Right renal cortex interstitium (tissue), 3 donors: ENCODE measurements around the gene IL36G. TPM values are rescaled to one million over a fixed set of nuclear protein-coding genes. Genes with fewer than 3 reads are reported as not detected.
"Not testable (repeated sequence)": the region's sequence is repeated elsewhere in the genome, so short reads cannot be mapped to it uniquely, and the experiment has no call there.

Experiments used
- DNase-seq, 3 donors: peaks; one replicate each; pipeline ENCODE4 v3.0.0-alpha.2; 2013; ENCODE audit warnings: low read depth in 3 of 3, low spot score in 2 of 3
- polyA plus RNA-seq, 3 donors: library from polyadenylated mRNA; unstranded; fragments of 120-200 nt; gene quantifications; one replicate each; pipeline ENCODE4 v1.2.1, GENCODE V29; 2013; ENCODE audit not compliant: insufficient read length in 3 of 3

The IL36G gene
- under 1 TPM in 1 of 3 donors, not detected in 2; 0.21 TPM for polyA plus RNA-seq

- DNase-seq, result no peak
Observed at GRCh38 chr2:112977559-112978056, at the start of gene IL36G. TSS of gene IL36G (plus strand) at chr2:112978006. CDS start at chr2:112978639, 633 bp downstream.

DNA sequence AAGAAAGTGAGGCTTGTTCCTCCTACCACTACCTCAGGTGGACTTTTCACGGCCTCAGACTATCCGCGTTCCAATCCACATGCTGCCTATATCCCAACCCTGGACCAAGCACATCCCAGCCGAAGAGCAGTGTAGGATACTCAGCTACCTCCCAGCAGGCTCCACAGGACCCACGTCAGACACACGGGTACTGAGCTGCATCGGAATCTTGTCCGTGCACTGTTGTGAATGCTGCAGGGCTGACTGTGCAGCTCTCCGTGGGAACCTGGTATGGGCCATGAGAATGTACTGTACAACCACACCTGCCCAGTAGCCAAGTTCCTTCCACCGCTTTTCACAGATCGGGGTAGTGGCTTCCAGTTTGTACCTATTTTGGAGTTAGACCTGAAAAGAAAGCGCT, 44.5 kb upstream of the IL36G start:
- no peak for DNase-seq

DNA sequence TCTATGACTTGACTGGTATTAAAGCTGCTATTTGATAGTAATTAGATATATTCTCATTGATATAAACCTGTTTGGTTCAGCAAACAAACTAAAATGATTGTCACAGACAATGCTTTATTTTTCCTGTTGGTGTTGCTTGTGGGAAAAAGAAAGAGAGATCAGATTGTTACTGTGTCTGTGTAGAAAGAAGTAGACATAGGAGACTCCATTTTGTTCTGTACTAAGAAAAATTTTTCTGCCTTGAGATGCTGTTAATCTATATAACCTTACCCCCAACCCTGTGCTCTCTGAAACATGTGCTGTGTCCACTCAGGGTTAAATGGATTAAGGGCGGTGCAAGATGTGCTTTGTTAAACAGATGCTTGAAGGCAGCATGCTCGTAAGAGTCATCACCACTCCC, 43.7 kb upstream of the IL36G start:
- DNase-seq, result not testable (repeated sequence)

DNA sequence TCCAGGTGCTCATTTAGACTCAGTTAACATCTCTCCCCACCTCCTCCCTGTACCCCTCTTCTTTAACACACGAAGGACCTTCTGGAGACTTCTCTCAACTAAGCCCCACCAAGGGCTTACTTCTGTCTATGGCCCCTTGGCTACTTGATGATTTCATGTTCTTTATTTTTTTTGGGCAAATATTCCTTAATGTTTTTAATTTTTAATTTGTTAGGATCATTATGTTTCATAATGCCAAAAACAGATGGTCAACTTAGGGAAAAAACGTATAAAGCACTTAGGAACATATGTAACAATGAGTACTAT, 40.9 kb upstream of the IL36G start:
- no peak for DNase-seq

DNA sequence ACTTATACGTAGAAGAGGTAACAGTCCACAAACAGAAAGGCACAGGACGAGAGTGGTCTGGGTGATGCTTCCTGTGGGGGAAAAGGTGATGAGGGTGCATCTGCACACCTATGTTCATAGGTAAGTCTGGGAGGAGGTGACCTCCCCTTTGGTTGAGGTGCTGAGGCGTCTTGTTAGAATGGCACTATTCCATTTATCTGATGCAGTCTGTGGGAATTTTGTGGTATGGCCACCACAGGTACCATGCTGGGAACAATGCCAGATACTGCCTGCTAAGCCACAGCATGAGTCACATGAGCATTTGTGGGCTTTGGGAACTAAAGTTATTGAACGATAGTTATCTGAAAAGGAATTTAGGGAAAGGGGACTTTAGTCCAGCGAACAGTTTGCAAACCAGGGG, 38.9 kb upstream of the IL36G start:
- DNase-seq, result no peak

- no peak for DNase-seq
Observed at GRCh38 chr2:112939425-112939824, 38.4 kb upstream of the IL36G start.

- no peak for DNase-seq
Observed at GRCh38 chr2:112940859-112941625, 36.8 kb upstream of the IL36G start.

DNA sequence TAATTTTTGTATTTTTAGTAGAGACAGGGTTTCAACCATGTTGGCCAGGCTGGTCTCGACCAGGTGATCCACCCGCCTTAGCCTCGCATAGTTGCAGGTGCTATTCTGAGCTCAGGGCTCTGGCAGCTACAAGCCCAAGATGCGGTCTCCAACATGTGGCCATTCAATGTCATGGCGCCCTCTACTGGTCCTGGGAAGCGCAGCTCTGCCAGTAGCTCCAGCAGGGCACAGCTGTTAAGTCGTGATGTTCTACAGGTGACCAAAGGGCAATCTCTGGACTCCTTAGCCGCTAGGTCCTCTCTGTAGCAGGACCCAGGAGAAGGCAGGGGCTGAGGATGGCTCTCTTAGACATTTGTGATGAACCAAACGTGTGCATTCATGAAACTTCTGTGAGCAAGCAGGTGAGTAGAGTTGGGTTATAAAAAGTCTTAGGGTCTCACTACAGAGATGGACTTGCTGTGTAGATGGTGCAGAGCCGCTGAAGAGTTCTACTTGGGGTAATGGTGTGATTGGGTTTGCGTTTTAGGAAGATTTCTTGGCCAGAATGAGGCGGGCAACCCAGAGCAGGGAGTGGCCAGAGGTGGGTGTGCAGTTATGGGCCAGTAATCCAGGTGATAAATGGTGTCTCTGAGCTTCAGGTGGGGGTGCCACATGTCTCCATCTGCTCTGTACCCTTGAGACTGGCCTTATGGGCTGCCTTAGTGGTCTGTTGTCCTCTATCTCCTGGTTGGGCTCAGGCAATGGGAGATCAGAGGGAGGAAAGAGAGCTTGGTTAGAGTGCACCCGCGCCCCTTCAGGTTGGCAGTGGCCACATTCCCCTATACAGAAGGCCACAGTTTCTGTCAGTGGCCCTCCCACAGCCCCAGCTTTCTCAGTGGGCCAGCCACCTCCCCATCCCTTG, 35.8 kb upstream of the IL36G start:
- peak; percentile 43 to 59 (median 56) for DNase-seq

GRCh38 chr2:112942654-112943002, 35.2 kb upstream of the IL36G start:
- no peak for DNase-seq

DNA sequence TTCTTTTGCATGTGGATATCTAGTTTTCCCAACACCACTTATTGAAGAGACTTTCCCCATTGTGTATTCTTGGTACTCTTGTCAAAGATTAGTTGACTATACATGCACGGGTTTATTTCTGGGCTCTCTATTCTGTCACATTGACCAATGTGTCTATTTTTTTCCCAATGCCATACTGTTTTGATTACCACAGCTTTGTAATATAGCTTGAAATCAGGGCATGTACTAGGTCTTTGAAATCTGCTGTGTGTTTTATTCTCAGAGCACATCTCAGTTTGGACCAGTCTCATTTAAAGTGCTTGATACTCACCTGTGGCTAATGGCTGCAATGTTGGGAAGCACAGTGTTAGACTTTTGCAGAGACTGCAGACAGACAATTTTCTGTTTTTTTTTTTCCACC, 32.8 kb upstream of the IL36G start:
- DNase-seq, result no peak

DNA sequence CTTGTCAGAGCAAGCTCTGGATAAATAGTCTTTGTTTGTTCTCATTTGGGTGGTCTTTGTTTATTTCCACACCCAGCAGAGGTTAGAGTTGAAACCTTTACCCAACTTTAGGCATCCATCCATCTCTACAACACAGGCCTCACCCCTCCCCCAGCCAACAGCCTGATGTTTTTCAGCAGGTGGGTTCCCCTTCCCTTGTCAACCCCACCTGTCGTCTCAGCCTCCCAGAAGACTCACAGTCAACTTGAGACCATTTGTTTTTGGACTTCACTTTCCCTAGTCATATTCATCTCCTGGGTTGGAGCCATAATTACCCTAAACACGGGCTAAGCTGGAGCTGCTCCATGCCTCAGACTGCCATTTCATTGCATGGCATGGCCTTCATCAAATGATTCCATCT, 31.7 kb upstream of the IL36G start:
- DNase-seq, result no peak

DNA sequence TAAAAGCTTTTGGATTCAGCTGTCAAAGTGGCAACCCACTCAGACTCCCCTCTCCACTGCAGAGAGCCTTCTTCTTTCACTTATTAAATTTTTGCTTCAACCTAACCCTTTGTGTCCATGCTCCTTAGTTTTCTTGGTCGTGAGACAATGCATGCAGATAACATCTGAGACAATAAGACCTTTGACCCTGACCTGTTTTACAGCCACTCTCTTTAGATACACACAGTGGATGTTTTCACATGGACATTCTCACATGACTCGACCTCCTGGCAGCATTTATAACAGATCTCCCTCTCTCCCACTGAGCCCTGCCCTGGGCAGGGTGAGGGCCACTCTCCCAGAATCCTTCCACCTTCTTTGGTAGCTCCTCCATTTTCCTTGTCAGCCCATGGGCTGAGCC, 30.4 kb upstream of the IL36G start:
- DNase-seq, result no peak

DNA sequence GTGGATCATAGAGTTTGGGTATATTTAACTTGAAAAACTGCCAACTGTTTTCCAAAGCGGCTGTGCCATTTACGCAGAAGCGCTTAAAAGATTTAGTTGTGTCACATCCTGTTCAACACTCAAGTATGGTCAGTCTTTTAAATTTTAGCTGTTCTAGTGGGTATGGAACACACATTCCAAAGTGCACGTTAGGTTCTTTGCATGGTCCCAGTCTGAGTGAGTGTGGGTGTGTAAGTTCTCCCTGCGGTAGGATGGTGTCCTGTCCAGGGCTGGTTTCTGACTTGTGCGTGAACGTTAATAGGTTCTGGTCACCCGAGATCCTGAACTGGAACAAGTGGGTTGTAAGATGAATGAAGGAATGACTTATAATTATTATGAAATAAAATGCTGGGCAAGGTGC, 28.4 kb upstream of the IL36G start:
- DNase-seq, result no peak

- no peak for DNase-seq
Observed at GRCh38 chr2:112954364-112954763, 23.4 kb upstream of the IL36G start.

GRCh38 chr2:112957511-112957910, 20.3 kb upstream of the IL36G start:
- no peak for DNase-seq

- DNase-seq, result peak; percentile 14 to 27 (median 19)
Observed at GRCh38 chr2:112958428-112959108, 19.2 kb upstream of the IL36G start.

DNA sequence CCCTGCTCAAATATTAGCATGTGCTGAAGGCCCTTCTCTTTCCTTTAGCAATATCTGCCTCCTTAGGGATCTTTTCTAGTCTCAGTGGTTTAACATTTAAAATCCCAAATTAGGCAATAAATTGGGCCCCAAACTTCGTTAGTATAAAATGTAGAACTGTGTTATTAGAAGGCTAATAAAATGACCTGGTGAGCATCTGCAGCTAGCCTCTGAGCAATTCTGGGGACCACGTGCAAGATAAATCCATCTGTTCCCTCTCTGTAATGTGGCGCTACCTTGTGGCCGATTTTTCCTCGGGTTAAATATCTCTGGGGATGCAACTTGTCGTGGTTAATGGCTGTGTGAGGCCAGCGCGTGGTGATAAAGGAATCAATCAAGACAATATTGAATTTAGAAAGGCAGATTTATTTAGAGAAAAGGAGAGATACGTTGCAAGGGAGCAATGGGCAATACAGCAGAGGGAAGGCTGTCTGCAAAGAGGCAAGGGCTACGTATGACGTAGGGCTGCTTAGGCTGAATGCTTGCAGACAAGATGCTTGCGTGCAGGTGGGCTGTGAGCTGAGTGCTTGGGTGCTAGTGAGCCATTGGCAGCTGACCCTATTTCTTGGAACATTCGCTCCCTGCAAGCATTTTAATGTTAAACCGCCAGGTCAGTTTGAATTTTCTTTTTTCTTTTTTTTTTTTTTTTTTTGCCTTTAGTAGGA, 18.5 kb upstream of the IL36G start:
- DNase-seq, result no peak

DNA sequence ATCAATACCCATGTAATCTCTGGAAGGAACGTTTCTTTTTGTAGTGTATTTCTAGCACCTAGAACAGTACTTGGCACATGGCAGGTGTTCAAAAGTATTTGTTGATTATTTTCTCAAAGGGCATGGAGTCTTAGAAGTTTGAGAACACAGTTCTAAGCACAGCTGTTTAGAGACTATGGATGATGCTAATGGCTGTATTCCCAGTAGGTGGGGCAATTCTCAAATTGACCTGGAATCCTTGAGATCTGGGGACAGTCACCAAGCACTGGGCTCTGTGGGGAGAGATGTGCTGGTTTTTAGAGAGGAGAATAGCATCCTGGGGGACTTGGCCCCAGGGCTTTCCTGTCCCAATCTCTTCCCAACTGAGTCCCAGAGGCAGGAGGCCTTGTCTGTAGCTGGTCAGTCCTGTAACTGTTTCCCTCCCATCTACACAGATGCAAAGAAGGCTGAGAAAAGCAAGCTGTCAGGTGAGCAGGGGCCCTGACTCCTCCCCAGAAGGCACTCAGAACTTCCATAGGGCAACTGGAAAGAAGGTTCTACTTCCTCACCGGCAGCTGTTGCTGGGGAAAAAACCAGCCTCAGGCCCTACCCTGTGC, 17.5 kb upstream of the IL36G start:
- DNase-seq, result no peak

- DNase-seq, result no peak
Observed at GRCh38 chr2:112962308-112963175, 15.3 kb upstream of the IL36G start.
